ENCODE measurements around the gene IQGAP1.

Gene IQGAP1

GRCh38 chr15:90493647-90494046 is 105.6 kb downstream of the IQGAP1 start:
- Histone ChIP-seq H3K27me3 (replicated peaks) (no peaks in the 10 kb centered on the region), H3K36me3 (replicated peaks) (peaks cover 71% of the 10 kb centered on the region), H3K4me3 (ENCODE audit: low read depth, low read length) (no peak overlapping the region), H3K27ac (no peak overlapping the region)
- DNase-seq: no peak
- TF ChIP-seq CTCF (IDR thresholded peaks at IDR 0.05; ENCODE audit: low read depth, low read length, missing control alignments): no peak
- in situ Hi-C loops (cut with HindIII; ENCODE audit: low pct_ligation_motif_present, low sequenced_read_pairs): no loop called here

DNA sequence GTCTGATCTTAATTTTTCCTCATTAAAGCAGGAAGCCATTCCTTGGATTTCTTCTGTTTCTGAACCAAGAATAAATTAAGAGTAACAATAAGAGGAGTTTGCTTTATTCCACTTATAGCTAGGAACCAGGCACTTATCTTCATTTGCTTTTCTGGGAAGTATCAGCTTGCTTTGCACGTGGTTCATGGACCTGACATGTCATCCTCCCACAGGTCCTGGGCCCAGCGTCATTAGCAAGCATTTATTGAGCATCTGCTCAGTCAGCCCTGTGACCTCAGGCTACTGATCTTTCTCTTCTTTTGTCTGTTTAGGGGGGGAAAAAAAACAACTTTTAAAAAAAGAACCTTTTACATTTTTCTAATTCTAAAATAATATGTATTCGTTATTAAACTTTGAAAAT is 107.0 kb downstream of the IQGAP1 start:
- in situ Hi-C loops (cut with HindIII; ENCODE audit: low pct_ligation_motif_present, low sequenced_read_pairs): no loop called here
- DNase-seq: no peak
- no peak overlapping the region for H3K27ac ChIP-seq
- no peaks in the 10 kb centered on the region for H3K27me3 ChIP-seq (replicated peaks)
- H3K36me3 ChIP-seq (replicated peaks): peaks cover 71% of the 10 kb centered on the region
- H3K4me3 ChIP-seq (ENCODE audit: low read depth, low read length): no peak overlapping the region
- TF ChIP-seq CTCF (IDR thresholded peaks at IDR 0.05; ENCODE audit: low read depth, low read length, missing control alignments): no peak

GRCh38 chr15:90496791-90497190 is 108.7 kb downstream of the IQGAP1 start:
- Histone ChIP-seq H3K27ac (no peak overlapping the region), H3K27me3 (replicated peaks) (no peaks in the 10 kb centered on the region), H3K4me3 (ENCODE audit: low read depth, low read length) (no peak overlapping the region), H3K36me3 (replicated peaks) (peaks cover 61% of the 10 kb centered on the region)
- peak; percentile 9 for DNase-seq
- no peak for TF ChIP-seq CTCF (IDR thresholded peaks at IDR 0.05; ENCODE audit: low read depth, low read length, missing control alignments)
- in situ Hi-C loops (cut with HindIII; ENCODE audit: low pct_ligation_motif_present, low sequenced_read_pairs): no loop called here

- no peak for TF ChIP-seq CTCF (IDR thresholded peaks at IDR 0.05; ENCODE audit: low read depth, low read length, missing control alignments)
- Histone ChIP-seq H3K36me3 (replicated peaks) (peaks cover 61% of the 10 kb centered on the region), H3K4me3 (ENCODE audit: low read depth, low read length) (no peak overlapping the region), H3K27ac (no peak overlapping the region), H3K27me3 (replicated peaks) (no peaks in the 10 kb centered on the region)
- no peak for DNase-seq
- in situ Hi-C loops (cut with HindIII; ENCODE audit: low pct_ligation_motif_present, low sequenced_read_pairs): no loop called here
Measured at GRCh38 chr15:90497376-90497775, 109.3 kb downstream of the IQGAP1 start.

GRCh38 chr15:90497912-90498311 is 109.9 kb downstream of the IQGAP1 start:
- TF ChIP-seq CTCF (IDR thresholded peaks at IDR 0.05; ENCODE audit: low read depth, low read length, missing control alignments): no peak
- no peak for DNase-seq
- in situ Hi-C loops (cut with HindIII; ENCODE audit: low pct_ligation_motif_present, low sequenced_read_pairs): no loop called here
- Histone ChIP-seq H3K27me3 (replicated peaks) (no peaks in the 10 kb centered on the region), H3K36me3 (replicated peaks) (peaks cover 63% of the 10 kb centered on the region), H3K27ac (no peak overlapping the region), H3K4me3 (ENCODE audit: low read depth, low read length) (no peak overlapping the region)

- Histone ChIP-seq H3K4me3 (ENCODE audit: low read depth, low read length) (no peak overlapping the region), H3K27ac (no peak overlapping the region), H3K27me3 (replicated peaks) (no peaks in the 10 kb centered on the region), H3K36me3 (replicated peaks) (peaks cover 45% of the 10 kb centered on the region)
- TF ChIP-seq CTCF (IDR thresholded peaks at IDR 0.05; ENCODE audit: low read depth, low read length, missing control alignments): no peak
- no peak for DNase-seq
- in situ Hi-C loops (cut with HindIII; ENCODE audit: low pct_ligation_motif_present, low sequenced_read_pairs): no loop called here
Measured at GRCh38 chr15:90500171-90500570, 112.1 kb downstream of the IQGAP1 start.

Measured in brain microvascular endothelial cell (primary cell).